ENCODE measurements around the gene ARF6.
"Not testable (repeated sequence)": the region's sequence is repeated elsewhere in the genome, so short reads cannot be mapped to it uniquely, and the experiment has no call there.

Gene ARF6

GRCh38 chr14:49892636-49893308 is at the start of gene ARF6:
Gene ARF6, plus strand, starts transcription at chr14:49893082. Its CDS starts 655 bp downstream, at chr14:49893737.
- peak; percentile 99 for DNase-seq

- no peak for DNase-seq
Measured at GRCh38 chr14:49849213-49849847, 43.6 kb upstream of the ARF6 start.

GRCh38 chr14:49851813-49852212 is 41.1 kb upstream of the ARF6 start:
- no peak for DNase-seq

GRCh38 chr14:49852301-49853157 is 40.4 kb upstream of the ARF6 start, which contains the start of gene NEMF:
Gene NEMF, minus strand, starts transcription at chr14:49852788. Its CDS starts 35 bp downstream, at chr14:49852753.
- peak; percentile 97 to 98 for DNase-seq

- no peak for DNase-seq
Measured at GRCh38 chr14:49853158-49853477, 39.8 kb upstream of the ARF6 start.

GRCh38 chr14:49853572-49854375 is 39.1 kb upstream of the ARF6 start:
- DNase-seq: peak; percentile 85 to 95

- DNase-seq: no peak
Measured at GRCh38 chr14:49857427-49858003, 35.4 kb upstream of the ARF6 start.

- DNase-seq: no peak
Measured at GRCh38 chr14:49858383-49858782, 34.5 kb upstream of the ARF6 start.

- DNase-seq: peak in 1 of 2 experiments; percentile 17
Measured at GRCh38 chr14:49860988-49861698, 31.7 kb upstream of the ARF6 start.

GRCh38 chr14:49861699-49862088 is 31.2 kb upstream of the ARF6 start:
- peak; percentile 82 to 88 for DNase-seq

GRCh38 chr14:49862089-49862673 is 30.7 kb upstream of the ARF6 start:
- peak; percentile 91 to 93 for DNase-seq

GRCh38 chr14:49863487-49864281 is 29.2 kb upstream of the ARF6 start:
- peak in 1 of 2 experiments; percentile 47 for DNase-seq

GRCh38 chr14:49865431-49865859 is 27.4 kb upstream of the ARF6 start:
- peak; percentile 54 to 76 for DNase-seq

- DNase-seq: peak; percentile 96 to 98
Measured at GRCh38 chr14:49867831-49868719, 24.8 kb upstream of the ARF6 start.

- no peak for DNase-seq
Measured at GRCh38 chr14:49868720-49869114, 24.2 kb upstream of the ARF6 start.

GRCh38 chr14:49870908-49871307 is 22.0 kb upstream of the ARF6 start:
- DNase-seq: no peak

GRCh38 chr14:49873548-49873947 is 19.3 kb upstream of the ARF6 start:
- DNase-seq: not testable (repeated sequence)

- DNase-seq: no peak
Measured at GRCh38 chr14:49875640-49876198, 17.2 kb upstream of the ARF6 start.

- no peak for DNase-seq
Measured at GRCh38 chr14:49876563-49877127, 16.2 kb upstream of the ARF6 start.
